Osteoblast (primary cell): Measurements from ENCODE around the gene COL18A1. TPM values are rescaled to one million over a fixed set of nuclear protein-coding genes. Genes with fewer than 3 reads are reported as not detected.

Source experiments
- DNase-seq: peaks from one replicate; pipeline ENCODE4 v3.0.0; 2011; ENCODE audit warnings: low spot score, mixed read lengths; ENCODE audit not compliant: insufficient read length; ENCODE audit errors: missing footprints
- H2AFZ ChIP-seq: 2 replicates; pipeline ENCODE4 v1.6.0; 2011; ENCODE audit warnings: mild to moderate bottlenecking, low read length
- H3K27ac ChIP-seq: 2 replicates; pipeline ENCODE4 v1.5.1; 2011; ENCODE audit warnings: mild to moderate bottlenecking, low read depth, low read length, moderate library complexity
- H3K27me3 ChIP-seq: 2 replicates; pipeline ENCODE4 v1.6.0; 2012; ENCODE audit warnings: mild to moderate bottlenecking, control low read depth, inconsistent platforms, low read length, moderate library complexity; ENCODE audit not compliant: insufficient read depth
- H3K36me3 ChIP-seq: 2 replicates; pipeline ENCODE4 v1.5.1; 2011; ENCODE audit warnings: mild to moderate bottlenecking, low read length, control low read depth, moderate library complexity; ENCODE audit not compliant: insufficient read depth
- H3K4me1 ChIP-seq: 2 replicates; pipeline ENCODE4 v1.5.1; 2011; ENCODE audit warnings: mild to moderate bottlenecking, low read length, control low read depth, moderate library complexity; ENCODE audit not compliant: insufficient read depth
- H3K4me2 ChIP-seq: 2 replicates; pipeline ENCODE4 v1.6.0; 2011; ENCODE audit warnings: mild to moderate bottlenecking, low read length; ENCODE audit not compliant: insufficient read depth
- H3K4me3 ChIP-seq: fragments of 200-600 bp; sonication (generic); 3 replicates; pipeline ENCODE4 v1.5.1; 2012; ENCODE audit warnings: mild to moderate bottlenecking, low read length, inconsistent platforms; ENCODE audit not compliant: insufficient read depth
- H3K79me2 ChIP-seq: 2 replicates; pipeline ENCODE4 v1.6.0; 2012; ENCODE audit warnings: mild to moderate bottlenecking, low read length, control low read depth, inconsistent platforms; ENCODE audit not compliant: insufficient read depth
- H3K9me3 ChIP-seq: 2 replicates; pipeline ENCODE4 v1.5.1; 2011; ENCODE audit warnings: low read depth, low read length, control low read depth
- H4K20me1 ChIP-seq: 2 replicates; pipeline ENCODE4 v1.6.0; 2012; ENCODE audit warnings: mild to moderate bottlenecking, low read length, control low read depth; ENCODE audit not compliant: insufficient read depth
- CTCF ChIP-seq: IDR thresholded peaks from 2 replicates; pipeline ENCODE4 v1.5.1; 2011; ENCODE audit warnings: mild to moderate bottlenecking, low read depth, low read length, moderate library complexity; ENCODE audit errors: extremely low read depth
- total RNA-seq: library from RNA; depleted of rRNA; stranded (reverse); fragments of >200 nt; gene quantifications from 2 replicates; pipeline ENCODE4 v1.2.3, GENCODE V29; 2012

The COL18A1 gene
- total RNA-seq, 1 donor = 8.3 TPM

- Histone ChIP-seq H4K20me1 (no peaks in the 10 kb centered on the region), H2AFZ (peak overlapping the region; percentile 72), H3K4me3 (peak overlapping the region; percentile 30), H3K27me3 (no peaks in the 10 kb centered on the region), H3K4me2 (peak overlapping the region; percentile 54), H3K4me1 (peaks cover 29% of the 10 kb centered on the region), H3K79me2 (no peaks in the 10 kb centered on the region), H3K36me3 (no peaks in the 10 kb centered on the region), H3K9me3 (no peaks in the 10 kb centered on the region), H3K27ac (peak overlapping the region; percentile 99)
- TF ChIP-seq CTCF = no peak
- peak; percentile 99 for DNase-seq
These were observed 41.0 kb upstream of the COL18A1 start for GRCh38 chr21:45363921-45364467.

GRCh38 chr21:45364468-45365185 is 40.3 kb upstream of the COL18A1 start:
- Histone ChIP-seq H3K36me3 (no peaks in the 10 kb centered on the region), H4K20me1 (no peaks in the 10 kb centered on the region), H3K4me2 (peak overlapping the region; percentile 54), H3K9me3 (no peaks in the 10 kb centered on the region), H3K27ac (peak overlapping the region; percentile 99), H3K4me1 (peaks cover 29% of the 10 kb centered on the region), H3K79me2 (no peaks in the 10 kb centered on the region), H3K4me3 (peak overlapping the region; percentile 30), H2AFZ (peak overlapping the region; percentile 72), H3K27me3 (no peaks in the 10 kb centered on the region)
- no peak for TF ChIP-seq CTCF
- DNase-seq = peak; percentile 95

GRCh38 chr21:45365186-45365607 is 39.8 kb upstream of the COL18A1 start:
- H4K20me1 ChIP-seq = no peaks in the 10 kb centered on the region
- H3K79me2 ChIP-seq = no peaks in the 10 kb centered on the region
- no peak overlapping the region for H3K4me2 ChIP-seq
- H3K4me1 ChIP-seq = peaks cover 29% of the 10 kb centered on the region
- no peaks in the 10 kb centered on the region for H3K9me3 ChIP-seq
- H3K27me3 ChIP-seq = no peaks in the 10 kb centered on the region
- peak overlapping the region; percentile 99 for H3K27ac ChIP-seq
- no peak for DNase-seq
- no peaks in the 10 kb centered on the region for H3K36me3 ChIP-seq
- TF ChIP-seq CTCF = no peak
- no peak overlapping the region for H3K4me3 ChIP-seq
- H2AFZ ChIP-seq = no peak overlapping the region

GRCh38 chr21:45365608-45366241 is 39.2 kb upstream of the COL18A1 start:
- no peaks in the 10 kb centered on the region for H3K9me3 ChIP-seq

More at GRCh38 chr21:45365608-45366241, 39.2 kb upstream of the COL18A1 start:
- TF ChIP-seq CTCF = no peak
- Histone ChIP-seq H4K20me1 (no peaks in the 10 kb centered on the region), H3K36me3 (no peaks in the 10 kb centered on the region), H3K4me3 (no peak overlapping the region), H3K27me3 (no peaks in the 10 kb centered on the region), H2AFZ (no peak overlapping the region), H3K27ac (peak overlapping the region; percentile 99), H3K79me2 (no peaks in the 10 kb centered on the region), H3K4me1 (peaks cover 29% of the 10 kb centered on the region), H3K4me2 (no peak overlapping the region)
- DNase-seq = no peak
